ENCODE measurements around the gene ERGIC1. TPM values are rescaled to one million over a fixed set of nuclear protein-coding genes. Genes with fewer than 3 reads are reported as not detected.

ERGIC1 gene
- total and polyA plus RNA-seq, 12 donors: 71.9 to 450 (median 248) TPM

- H3K4me1 ChIP-seq (replicated peaks in 1 of 2): no peaks in the 10 kb centered on the region
- TF ChIP-seq POLR2A (IDR thresholded peaks at IDR 0.05): no peak
- no peak for TF ChIP-seq CTCF (IDR thresholded peaks at IDR 0.05)
- no peak overlapping the region for H3K27ac ChIP-seq
- WGBS, 4 donors: 75 to 84% (median 76%) methylated on average over 3 of the region's 3 CpGs
- DNase-seq: no peak
- no peak overlapping the region for H3K4me3 ChIP-seq
- intact Hi-C loops (cut with DNase I): no loop called here
- peaks cover 0 to 14% of the 10 kb centered on the region in 2 donors for H3K36me3 ChIP-seq (replicated peaks in 1 of 2)
- no peaks in the 10 kb centered on the region for H3K27me3 ChIP-seq
- no peaks in the 10 kb centered on the region for H3K9me3 ChIP-seq (replicated peaks in 1 of 3)
These were observed 137.4 kb downstream of the ERGIC1 start for GRCh38 chr5:172971482-172971881.

GRCh38 chr5:172972552-172972951 lies 138.5 kb downstream of the ERGIC1 start:
- Histone ChIP-seq H3K9me3 (replicated peaks in 1 of 3) (no peaks in the 10 kb centered on the region), H3K27ac (no peak overlapping the region), H3K4me1 (replicated peaks in 1 of 2) (no peaks in the 10 kb centered on the region), H3K4me3 (no peak overlapping the region), H3K27me3 (no peaks in the 10 kb centered on the region), H3K36me3 (replicated peaks in 1 of 2) (peaks cover 0 to 14% of the 10 kb centered on the region in 2 donors)
- no peak for TF ChIP-seq CTCF (IDR thresholded peaks at IDR 0.05)
- no peak for TF ChIP-seq POLR2A (IDR thresholded peaks at IDR 0.05)
- DNase-seq: no peak
- intact Hi-C loops (cut with DNase I): no loop called here
- 89 to 97% (median 94%) methylated on average over 5 of the region's 5 CpGs for WGBS, 4 donors

- TF ChIP-seq POLR2A (IDR thresholded peaks at IDR 0.05) (no peak), CTCF (IDR thresholded peaks at IDR 0.05) (no peak)
- Histone ChIP-seq H3K9me3 (replicated peaks in 1 of 3) (no peaks in the 10 kb centered on the region), H3K36me3 (replicated peaks in 1 of 2) (peaks cover 0 to 14% of the 10 kb centered on the region in 2 donors), H3K27me3 (no peaks in the 10 kb centered on the region), H3K4me3 (no peak overlapping the region), H3K27ac (peak overlapping the region in 1 of 5 donors; percentile 24), H3K4me1 (replicated peaks in 1 of 2) (no peaks in the 10 kb centered on the region)
- no peak for DNase-seq
- WGBS, 4 donors: 37 to 48% (median 39%) methylated on average over 3 of the region's 3 CpGs
- intact Hi-C loops (cut with DNase I): no loop called here
These were observed 139.3 kb downstream of the ERGIC1 start for GRCh38 chr5:172973127-172973916.

GRCh38 chr5:172973931-172974330 lies 139.9 kb downstream of the ERGIC1 start:
- 72 to 78% (median 75%) methylated on average over 7 to 8 of the region's 8 CpGs for WGBS, 4 donors
- no peak for DNase-seq
- Histone ChIP-seq H3K27ac (peak overlapping the region in 1 of 5 donors; percentile 24), H3K27me3 (no peaks in the 10 kb centered on the region), H3K4me3 (no peak overlapping the region), H3K9me3 (replicated peaks in 1 of 3) (no peaks in the 10 kb centered on the region), H3K4me1 (replicated peaks in 1 of 2) (no peaks in the 10 kb centered on the region), H3K36me3 (replicated peaks in 1 of 2) (peaks cover 0 to 14% of the 10 kb centered on the region in 2 donors)
- TF ChIP-seq CTCF (IDR thresholded peaks at IDR 0.05) (no peak), POLR2A (IDR thresholded peaks at IDR 0.05) (no peak)
- intact Hi-C loops (cut with DNase I): no loop called here

Measured in adrenal gland (tissue), 12 donors.